GM12873 (cell line): ENCODE data around the gene HEATR5B.

ENCODE experiments used
- TF ChIP-seq, protein P1 (sequence below): IDR thresholded peaks from 2 replicates; pipeline ENCODE4 v1.5.1; 2012; ENCODE audit warnings: low read depth, mild to moderate bottlenecking, moderate library complexity, low read length, control low read depth; ENCODE audit not compliant: insufficient read depth; ENCODE audit errors: missing control alignments

The HEATR5B gene

DNA sequence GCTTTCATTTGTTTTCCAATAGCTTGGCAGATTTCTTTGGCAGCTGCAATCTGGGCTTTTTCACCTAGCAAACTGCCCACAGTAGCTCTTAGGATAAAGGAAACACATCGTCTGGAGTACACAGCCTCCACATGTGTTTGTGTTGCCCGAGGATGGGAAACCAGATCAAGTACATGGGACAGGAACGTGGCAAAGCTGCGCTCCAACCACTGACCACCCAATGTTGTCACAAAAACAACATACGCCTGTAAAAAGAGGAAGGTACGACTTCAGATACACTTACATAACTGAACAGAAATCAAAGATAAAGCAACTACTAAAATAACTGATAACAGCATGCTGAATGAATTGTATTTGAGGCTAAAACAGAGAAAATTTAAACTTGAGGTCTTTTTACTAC, 15.5 kb downstream of the HEATR5B start:
- TF ChIP-seq, protein P1, sequence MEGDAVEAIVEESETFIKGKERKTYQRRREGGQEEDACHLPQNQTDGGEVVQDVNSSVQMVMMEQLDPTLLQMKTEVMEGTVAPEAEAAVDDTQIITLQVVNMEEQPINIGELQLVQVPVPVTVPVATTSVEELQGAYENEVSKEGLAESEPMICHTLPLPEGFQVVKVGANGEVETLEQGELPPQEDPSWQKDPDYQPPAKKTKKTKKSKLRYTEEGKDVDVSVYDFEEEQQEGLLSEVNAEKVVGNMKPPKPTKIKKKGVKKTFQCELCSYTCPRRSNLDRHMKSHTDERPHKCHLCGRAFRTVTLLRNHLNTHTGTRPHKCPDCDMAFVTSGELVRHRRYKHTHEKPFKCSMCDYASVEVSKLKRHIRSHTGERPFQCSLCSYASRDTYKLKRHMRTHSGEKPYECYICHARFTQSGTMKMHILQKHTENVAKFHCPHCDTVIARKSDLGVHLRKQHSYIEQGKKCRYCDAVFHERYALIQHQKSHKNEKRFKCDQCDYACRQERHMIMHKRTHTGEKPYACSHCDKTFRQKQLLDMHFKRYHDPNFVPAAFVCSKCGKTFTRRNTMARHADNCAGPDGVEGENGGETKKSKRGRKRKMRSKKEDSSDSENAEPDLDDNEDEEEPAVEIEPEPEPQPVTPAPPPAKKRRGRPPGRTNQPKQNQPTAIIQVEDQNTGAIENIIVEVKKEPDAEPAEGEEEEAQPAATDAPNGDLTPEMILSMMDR, result no peak

DNA sequence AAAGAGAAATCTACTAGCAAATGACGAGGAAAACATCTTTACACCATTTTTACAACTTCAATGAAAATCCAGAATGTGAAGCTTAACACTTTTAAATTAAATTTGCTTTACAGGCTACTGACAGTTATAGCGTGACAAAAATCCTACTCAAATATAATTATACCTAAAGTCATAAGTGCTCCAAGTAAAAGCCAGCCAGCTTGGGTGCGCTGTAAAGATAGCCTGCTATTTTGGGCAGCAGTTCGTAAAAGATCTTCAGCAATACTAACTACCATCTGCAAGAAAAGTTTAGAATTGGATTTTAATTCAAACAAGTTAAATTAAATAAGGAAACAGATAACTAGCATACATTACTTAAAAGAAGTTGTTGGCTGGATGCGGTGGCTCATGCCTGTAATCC, 22.4 kb downstream of the HEATR5B start:
- TF ChIP-seq, protein P1, result no peak

DNA sequence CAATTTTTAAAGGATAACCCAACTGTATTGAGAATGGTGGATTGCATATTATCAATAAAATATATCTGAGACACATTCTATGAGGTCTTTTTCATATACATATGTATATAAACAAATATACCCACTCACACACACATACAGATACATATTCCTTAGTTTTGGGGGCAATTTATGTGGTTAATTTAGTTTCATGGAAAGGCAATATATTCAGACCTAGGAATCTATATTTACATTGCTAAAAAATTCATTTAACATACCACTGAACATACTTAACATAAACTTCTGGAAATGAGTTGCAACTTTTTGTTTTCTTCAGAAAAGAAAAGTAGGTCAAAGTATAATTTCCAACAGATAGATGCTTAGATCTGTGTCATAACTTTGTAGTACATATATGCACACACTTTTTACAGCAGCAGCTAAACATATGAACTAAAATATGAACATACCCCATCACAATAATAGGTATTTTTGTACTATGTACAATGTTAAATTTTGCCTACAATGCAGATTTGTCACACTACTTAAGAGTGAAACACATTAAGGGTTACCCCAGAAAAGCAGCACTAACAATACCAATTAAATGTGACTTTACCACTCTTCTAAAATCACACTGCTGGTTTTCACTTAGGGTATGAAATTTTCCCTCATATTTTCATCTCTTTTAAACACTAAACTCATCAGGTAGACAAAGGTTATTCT, 23.0 kb downstream of the HEATR5B start:
- TF ChIP-seq, protein P1, result no peak

DNA sequence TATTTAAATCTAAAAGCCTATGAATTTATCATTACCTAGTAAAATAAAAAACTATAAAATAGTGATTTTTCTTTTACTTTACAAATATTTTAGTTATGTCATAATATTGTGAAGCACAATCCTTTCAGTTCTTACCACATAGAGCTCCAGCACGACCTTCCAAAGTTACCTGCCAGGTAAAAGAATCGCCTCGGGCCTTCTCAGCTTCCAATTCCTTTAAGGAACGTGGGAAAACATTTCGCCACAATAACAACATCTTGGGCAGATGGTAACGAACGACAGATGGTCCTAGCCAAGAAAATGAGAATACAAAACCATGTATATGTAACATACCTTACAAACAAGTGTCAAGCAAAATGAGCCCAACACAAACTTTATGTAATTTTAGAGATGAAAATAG, 23.7 kb downstream of the HEATR5B start:
- TF ChIP-seq, protein P1, result no peak

DNA sequence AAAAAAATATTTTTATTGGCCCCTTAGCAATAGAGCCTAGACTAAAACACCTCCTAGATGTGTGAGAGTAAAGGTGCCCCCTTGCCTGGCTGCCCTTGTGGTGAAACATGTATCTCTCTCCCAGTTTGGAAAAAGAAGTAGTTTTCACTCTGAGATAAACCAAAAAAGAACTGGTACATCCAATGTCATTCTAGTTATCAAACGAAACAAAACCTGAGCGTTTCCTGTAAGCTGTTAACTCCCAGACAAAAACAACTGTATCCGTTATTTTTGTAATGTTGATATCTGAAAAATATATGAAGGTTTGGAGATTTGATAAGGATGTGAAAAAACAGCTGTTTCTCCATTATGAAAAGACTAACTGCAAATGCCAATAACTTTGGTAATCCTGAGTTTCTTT, 24.3 kb downstream of the HEATR5B start:
- TF ChIP-seq, protein P1, result no peak

DNA sequence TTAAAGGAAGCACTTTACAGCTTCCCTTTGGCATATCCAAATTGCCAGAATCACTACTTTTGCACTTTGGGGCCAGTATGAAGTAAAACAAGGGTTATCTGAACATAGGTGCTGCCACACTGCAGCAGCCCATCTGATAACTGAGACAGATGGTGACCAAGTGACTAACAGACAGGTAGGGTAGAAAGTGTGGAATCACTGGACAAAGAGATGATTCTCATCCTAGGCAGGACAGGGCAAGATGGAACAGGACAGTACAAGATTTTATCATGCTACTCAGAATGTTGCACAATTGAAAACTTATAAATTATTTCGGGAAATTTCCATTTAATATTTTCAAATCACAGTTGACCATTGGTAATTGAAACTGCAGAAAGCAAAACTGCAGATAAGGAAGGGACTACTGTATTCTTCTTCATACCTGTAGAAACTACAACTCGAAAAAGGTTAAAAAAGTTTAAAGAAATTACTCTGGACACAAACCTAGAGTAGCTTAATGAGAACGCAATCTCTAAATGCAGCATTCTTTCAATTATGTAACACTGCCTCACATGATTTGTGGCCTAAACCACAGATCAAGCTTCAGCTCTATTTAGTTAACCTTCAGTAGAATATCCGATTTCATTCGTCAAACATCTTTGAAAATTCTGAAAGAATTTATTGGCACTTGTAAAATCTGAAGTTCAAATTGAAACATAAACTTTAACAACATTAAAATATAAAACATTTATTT, 31.4 kb downstream of the HEATR5B start:
- TF ChIP-seq, protein P1, result no peak

DNA sequence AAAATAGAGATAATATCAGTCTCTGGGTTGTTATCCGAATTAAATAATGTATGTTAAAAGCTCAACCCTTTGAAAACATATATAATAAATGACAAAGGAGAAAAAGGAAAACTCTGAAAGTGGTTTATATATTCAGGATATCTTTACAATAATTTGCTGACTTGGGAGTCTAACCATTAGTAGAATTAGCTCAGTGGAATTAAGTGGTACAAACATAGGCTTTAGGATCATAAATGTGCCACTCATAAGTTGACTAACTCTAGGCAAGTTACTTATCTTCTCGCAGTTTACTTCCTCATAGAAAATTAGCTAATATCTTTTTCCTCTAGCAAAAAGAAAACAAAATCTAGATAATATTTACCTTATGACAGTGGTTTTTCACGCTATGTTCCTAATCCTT, 44.6 kb downstream of the HEATR5B start:
- TF ChIP-seq, protein P1, result no peak
